HG02852 (cell line): ENCODE measurements around the gene DLL4.

Experiments
- ATAC-seq: cut with Tn5 transposase; IDR thresholded peaks from one replicate; pipeline ENCODE4 v1.9.1; 2021; ENCODE audit warnings: mild to moderate bottlenecking, moderate library complexity; ENCODE audit not compliant: unreplicated experiment

Gene DLL4

GRCh38 chr15:40926659-40927494 lies 2.3 kb upstream of the DLL4 start:
- no peak for ATAC-seq

GRCh38 chr15:40927495-40927872 lies 1.7 kb upstream of the DLL4 start:
- no peak for ATAC-seq

- ATAC-seq, result no peak
These were observed 1.0 kb upstream of the DLL4 start for GRCh38 chr15:40927873-40928806.

GRCh38 chr15:40929660-40930429 lies 705 bp downstream of the DLL4 start:
- ATAC-seq, result no peak

- ATAC-seq, result no peak
These were observed 1.5 kb downstream of the DLL4 start for GRCh38 chr15:40930430-40931299.

GRCh38 chr15:40931300-40932142 lies 2.4 kb downstream of the DLL4 start:
- no peak for ATAC-seq

GRCh38 chr15:40932156-40932555 lies 3.0 kb downstream of the DLL4 start:
- no peak for ATAC-seq

- ATAC-seq, result no peak
These were observed 3.7 kb downstream of the DLL4 start for GRCh38 chr15:40932649-40933516.

GRCh38 chr15:40933517-40933902 lies 4.4 kb downstream of the DLL4 start:
- no peak for ATAC-seq

GRCh38 chr15:40934457-40934856 lies 5.3 kb downstream of the DLL4 start:
- no peak for ATAC-seq

- no peak for ATAC-seq
These were observed 7.1 kb downstream of the DLL4 start for GRCh38 chr15:40936234-40936708.

GRCh38 chr15:40936709-40937666 lies 7.8 kb downstream of the DLL4 start:
- no peak for ATAC-seq

GRCh38 chr15:40937762-40938535 lies 8.8 kb downstream of the DLL4 start:
- ATAC-seq, result no peak

- ATAC-seq, result no peak
These were observed 9.4 kb downstream of the DLL4 start for GRCh38 chr15:40938536-40938870.

GRCh38 chr15:40940296-40940801 lies 11.2 kb downstream of the DLL4 start:
- no peak for ATAC-seq

- ATAC-seq, result no peak
These were observed 12.0 kb downstream of the DLL4 start for GRCh38 chr15:40941068-40941527.
